LNCAP (cell line): Measurements from ENCODE around the gene FAM117A.

Experiments used
- CTCF ChIP-seq: fragments of 450-650 bp; IDR thresholded peaks from 2 replicates; pipeline ENCODE4 v1.5.1; 2017; ENCODE audit warnings: mild to moderate bottlenecking

The FAM117A gene

DNA sequence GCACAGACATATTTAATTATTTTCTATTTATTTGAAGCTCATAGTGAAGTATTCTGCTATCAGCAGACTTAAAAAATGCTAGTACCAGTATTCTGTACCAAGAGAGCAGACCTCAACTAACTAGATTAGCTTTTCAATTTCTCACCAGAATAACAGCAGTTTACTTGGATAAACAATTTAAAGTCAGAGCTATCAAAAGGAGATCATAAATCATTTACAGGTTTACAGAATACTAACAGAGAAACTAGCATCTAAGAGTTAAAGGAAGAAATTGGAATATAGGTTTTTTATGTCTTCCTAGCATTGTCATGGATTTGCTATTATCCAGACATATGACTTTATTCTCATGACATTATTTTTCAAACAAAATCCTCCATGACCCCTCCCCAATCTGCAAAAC is 89.4 kb downstream of the FAM117A start:
- TF ChIP-seq CTCF, result no peak

DNA sequence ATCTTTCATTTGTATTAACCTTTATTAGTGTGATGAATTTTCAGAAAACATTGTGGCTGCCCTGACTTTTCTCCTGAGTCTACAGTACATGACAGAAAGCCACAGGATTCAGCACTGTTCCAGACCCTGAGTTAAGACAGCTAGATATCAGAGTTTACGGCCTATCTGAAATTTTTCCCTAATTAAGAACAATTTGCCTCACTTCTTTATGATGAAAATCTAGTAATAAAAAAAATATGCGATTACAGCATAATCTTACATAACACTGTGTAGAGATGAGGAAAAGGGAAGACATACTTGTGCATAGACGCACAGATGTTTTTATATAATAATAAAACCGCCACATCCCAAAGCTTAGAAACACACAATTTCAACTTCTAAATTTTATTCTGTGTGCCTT is 93.3 kb downstream of the FAM117A start:
- no peak for TF ChIP-seq CTCF

DNA sequence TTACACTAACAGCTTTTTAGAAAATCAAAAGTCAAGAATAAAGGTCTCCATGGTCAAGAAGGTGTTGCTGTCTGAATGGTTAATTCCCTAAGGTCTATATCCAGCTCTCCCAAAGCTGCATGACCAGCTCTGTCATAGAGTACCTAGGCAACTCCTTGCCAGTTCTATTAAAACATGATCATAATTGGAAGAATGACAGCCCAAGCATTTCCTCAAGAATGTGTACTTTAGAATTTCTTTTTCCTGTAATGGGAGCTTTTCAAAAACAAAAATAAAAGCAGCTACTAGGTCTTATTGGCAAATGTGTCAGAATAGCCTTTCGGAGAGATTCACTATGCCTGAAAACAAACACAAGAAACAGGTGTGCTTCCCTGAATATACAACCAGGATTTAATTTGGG is 93.9 kb downstream of the FAM117A start:
- TF ChIP-seq CTCF, result no peak

GRCh38 chr17:49667854-49668253 is 96.1 kb downstream of the FAM117A start:
- TF ChIP-seq CTCF, result no peak

- TF ChIP-seq CTCF, result no peak
Observed at GRCh38 chr17:49664706-49665211, 99.2 kb downstream of the FAM117A start.
